Endothelial cell of umbilical vein (primary cell): ENCODE measurements around the gene PLP2. TPM values are rescaled to one million over a fixed set of nuclear protein-coding genes. Genes with fewer than 3 reads are reported as not detected.

Experiments
- BruUV-seq: library from RNA; stranded (reverse); fragments of 400-500 nt; replicated peaks from 2 replicates; lab custom pipeline; 2021; lab: Mats Ljungman, UMichigan
- CTCF ChIA-PET: fragments of 300-600, 350-600 bp; sonication (Branson Sonifier 250); formaldehyde crosslinking; loops from one replicate; lab custom pipeline; 2021; ENCODE audit warnings: antibody characterized with exemption, inconsistent platforms; lab: Charles Lee
- POLR2A ChIA-PET: fragments of 300-600, 350-600 bp; sonication (Branson Sonifier 250); formaldehyde crosslinking; loops from one replicate; lab custom pipeline; 2021; ENCODE audit warnings: antibody characterized with exemption, inconsistent platforms; lab: Charles Lee
- DNase-seq: peaks from one replicate; pipeline ENCODE4 v3.0.0-alpha.2; 2011; ENCODE audit warnings: low read depth, low spot score
- FAIRE-seq: peaks from 2 replicates; lab custom pipeline; 2011; peaks lifted over from hg19 to GRCh38; lab: Jason Lieb, UNC
- H2AFZ ChIP-seq: 2 replicates; pipeline ENCODE4 v1.6.0; 2012; ENCODE audit warnings: low read depth, low read length, control low read depth, inconsistent platforms
- H3K27ac ChIP-seq: 2 replicates; pipeline ENCODE4 v1.5.1; 2011; ENCODE audit warnings: low read depth, mild to moderate bottlenecking, control low read depth, low read length, moderate library complexity; ENCODE audit not compliant: insufficient read depth
- H3K27me3 ChIP-seq, 2 experiments: 2 replicates each; pipeline versions ENCODE4 v1.6.0 to v1.6.1; 2011; ENCODE audit warnings: low read length in 2 of 2, mixed read lengths in 1 of 2; ENCODE audit not compliant: control insufficient read depth in 2 of 2, insufficient read depth in 2 of 2
- H3K36me3 ChIP-seq, 2 experiments: 2 replicates in 1 of 2; 3 replicates in 1 of 2; pipeline ENCODE4 v1.5.1; 2011; ENCODE audit warnings: low read length in 2 of 2, mild to moderate bottlenecking in 1 of 2, moderate library complexity in 1 of 2; ENCODE audit not compliant: control insufficient read depth in 2 of 2, insufficient read depth in 2 of 2; ENCODE audit errors: extremely low read depth in 1 of 2
- H3K4me1 ChIP-seq: 3 replicates; pipeline ENCODE4 v1.5.1; 2011; ENCODE audit warnings: mild to moderate bottlenecking, low read length; ENCODE audit not compliant: control insufficient read depth, insufficient read depth; ENCODE audit errors: extremely low read depth
- H3K4me2 ChIP-seq: 2 replicates; pipeline ENCODE4 v1.6.1; 2011; ENCODE audit warnings: low read length, control low read depth, mixed read lengths; ENCODE audit not compliant: insufficient read depth
- H3K4me3 ChIP-seq, 3 experiments: fragments of 200-600 bp in 1 of 3; sonication (generic), shearing (Covaris generic) in 1 of 3; replicated peaks in 1 of 3; 2 replicates each; pipeline ENCODE4 v1.5.1; 2011 to 2016; ENCODE audit warnings: control low read depth in 3 of 3, low read length in 3 of 3, mild to moderate bottlenecking in 2 of 3, inconsistent platforms in 1 of 3, low read depth in 1 of 3, moderate library complexity in 1 of 3; ENCODE audit not compliant: insufficient read depth in 1 of 3
- H3K79me2 ChIP-seq: 2 replicates; pipeline ENCODE4 v1.6.0; 2012; ENCODE audit warnings: low read length, inconsistent platforms; ENCODE audit not compliant: control insufficient read depth, insufficient read depth
- H3K9ac ChIP-seq: replicated peaks from 2 replicates; pipeline ENCODE3; 2011; ENCODE audit warnings: low read length, control low read depth; ENCODE audit not compliant: insufficient read depth; ENCODE audit errors: extremely low read depth
- H3K9me1 ChIP-seq: replicated peaks from 3 replicates; pipeline ENCODE4 v1.6.0; 2011; ENCODE audit warnings: mild to moderate bottlenecking, low read length; ENCODE audit not compliant: control insufficient read depth, insufficient read depth; ENCODE audit errors: extremely low read depth
- H3K9me3 ChIP-seq: replicated peaks from 2 replicates; pipeline ENCODE4 v1.5.1; 2012; ENCODE audit warnings: low read length, inconsistent platforms; ENCODE audit not compliant: control insufficient read depth, insufficient read depth
- H4K20me1 ChIP-seq: replicated peaks from 2 replicates; pipeline ENCODE3; 2011; ENCODE audit warnings: mild to moderate bottlenecking, low read length; ENCODE audit not compliant: control insufficient read depth, insufficient read depth; ENCODE audit errors: extremely low read depth
- FOS ChIP-seq: IDR thresholded peaks from 2 replicates; pipeline ENCODE4 v1.6.1; 2011; ENCODE audit warnings: mild to moderate bottlenecking, low read length, moderate library complexity, borderline replicate concordance; ENCODE audit not compliant: insufficient read depth
- MYC ChIP-seq: IDR thresholded peaks from one replicate; pipeline ENCODE4 v1.6.1; 2011; ENCODE audit warnings: mild to moderate bottlenecking, low read depth, low read length
- POLR2A ChIP-seq: IDR thresholded peaks from 2 replicates; pipeline ENCODE4 v1.6.1; 2012; ENCODE audit warnings: low read depth, mild to moderate bottlenecking, control low read depth, low read length
- dilution Hi-C: fragments of 300-500 bp; cut with MboI; formaldehyde crosslinking; loops from one replicate; pipeline ENCODE4 v1.15.0; 2019; ENCODE audit warnings: low sequenced_read_pairs; ENCODE audit not compliant: extremely low pct_ligation_motif_present
- intact Hi-C: fragments of 100-400 bp; cut with micrococcal nuclease; formaldehyde crosslinking; loops from one replicate; pipeline ENCODE4 v1.10.0; 2022
- polyA plus RNA-seq, 4 experiments: library from polyadenylated mRNA; depleted of rRNA in 3 of 4; stranded (reverse) in 3 of 4; unstranded in 1 of 4; fragments of >200 nt; gene quantifications; 2 replicates each; pipeline versions ENCODE4 v1.2.1 to v1.2.3, GENCODE V29; 2011 to 2012; ENCODE audit warnings: missing spikeins in 1 of 4
- total RNA-seq: library from RNA; stranded (reverse); gene quantifications from 2 replicates; pipeline ENCODE4 v1.2.3, GENCODE V29; 2021

PLP2 gene
- total and polyA plus RNA-seq, 2 donors (not counting 3 experiments of a cell fraction or from before 2014, with no cell fraction given): 153 to 277 TPM

DNA sequence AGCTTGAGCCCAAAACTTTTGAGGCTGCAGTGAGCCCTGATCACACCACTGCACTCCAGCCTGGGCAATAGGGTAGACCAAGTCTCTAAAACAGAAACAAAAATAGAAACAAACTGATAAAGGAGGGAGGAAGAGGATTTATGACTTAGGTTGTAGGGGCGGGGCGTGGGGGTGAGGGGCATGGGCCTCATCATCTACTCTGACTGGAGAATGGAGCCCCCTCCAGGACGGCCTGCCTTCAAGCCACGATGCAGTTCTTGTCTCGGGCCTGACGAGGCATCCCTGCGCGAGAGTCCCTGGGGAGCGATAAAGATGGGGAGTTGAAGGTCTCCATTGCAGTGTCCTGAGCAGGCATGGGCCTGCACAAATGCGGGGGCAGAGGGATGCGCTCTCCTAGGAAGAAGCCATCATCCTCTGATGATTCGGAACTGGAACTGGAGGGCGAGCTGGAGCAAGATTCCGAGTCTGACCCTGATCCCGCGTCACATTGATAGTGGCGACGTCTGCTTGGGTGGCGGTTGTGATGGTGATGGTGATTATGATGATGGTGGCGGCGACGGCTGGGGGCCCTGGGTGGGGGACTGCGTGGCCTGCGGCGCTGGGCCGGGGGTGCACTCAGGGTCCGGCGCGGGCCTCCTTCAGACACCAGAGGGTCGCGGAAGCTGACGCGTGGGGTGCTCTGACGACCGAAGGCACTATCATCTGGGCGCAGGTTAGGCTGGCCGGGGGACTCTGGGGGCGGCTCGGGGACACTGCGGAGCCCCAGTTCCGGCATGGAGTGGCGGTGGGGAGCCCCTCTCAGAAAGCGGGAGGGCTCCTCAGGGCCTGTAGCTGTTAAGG lies 4.0 kb downstream of the PLP2 start:
- Histone ChIP-seq H3K79me2 (peaks cover 25% of the 10 kb centered on the region), H3K9me3 (no peaks in the 10 kb centered on the region), H3K9me1 (no peaks in the 10 kb centered on the region), H2AFZ (no peak overlapping the region), H3K4me1 (peaks cover 9% of the 10 kb centered on the region), H3K27me3 (no peaks in the 10 kb centered on the region), H3K9ac (no peak overlapping the region), H3K36me3 (peaks cover 0 to 4% of the 10 kb centered on the region in 2 experiments), H3K4me3 (no peak overlapping the region), H3K4me2 (no peak overlapping the region), H4K20me1 (no peaks in the 10 kb centered on the region), H3K27ac (no peak overlapping the region)
- TF ChIP-seq FOS (no peak), POLR2A (no peak), MYC (no peak)
- DNase-seq (no peak), FAIRE-seq (no peak)
- dilution Hi-C loops (no loop called here), intact Hi-C loops (no loop called here)
- ChIA-PET CTCF (interaction anchor here (0.6 kb wide), 1 partner anchor 8 kb away, joined by 3 read pairs; no protein-coding TSS in a partner anchor), POLR2A (no interaction called here)
- no TSS peak for BruUV-seq

DNA sequence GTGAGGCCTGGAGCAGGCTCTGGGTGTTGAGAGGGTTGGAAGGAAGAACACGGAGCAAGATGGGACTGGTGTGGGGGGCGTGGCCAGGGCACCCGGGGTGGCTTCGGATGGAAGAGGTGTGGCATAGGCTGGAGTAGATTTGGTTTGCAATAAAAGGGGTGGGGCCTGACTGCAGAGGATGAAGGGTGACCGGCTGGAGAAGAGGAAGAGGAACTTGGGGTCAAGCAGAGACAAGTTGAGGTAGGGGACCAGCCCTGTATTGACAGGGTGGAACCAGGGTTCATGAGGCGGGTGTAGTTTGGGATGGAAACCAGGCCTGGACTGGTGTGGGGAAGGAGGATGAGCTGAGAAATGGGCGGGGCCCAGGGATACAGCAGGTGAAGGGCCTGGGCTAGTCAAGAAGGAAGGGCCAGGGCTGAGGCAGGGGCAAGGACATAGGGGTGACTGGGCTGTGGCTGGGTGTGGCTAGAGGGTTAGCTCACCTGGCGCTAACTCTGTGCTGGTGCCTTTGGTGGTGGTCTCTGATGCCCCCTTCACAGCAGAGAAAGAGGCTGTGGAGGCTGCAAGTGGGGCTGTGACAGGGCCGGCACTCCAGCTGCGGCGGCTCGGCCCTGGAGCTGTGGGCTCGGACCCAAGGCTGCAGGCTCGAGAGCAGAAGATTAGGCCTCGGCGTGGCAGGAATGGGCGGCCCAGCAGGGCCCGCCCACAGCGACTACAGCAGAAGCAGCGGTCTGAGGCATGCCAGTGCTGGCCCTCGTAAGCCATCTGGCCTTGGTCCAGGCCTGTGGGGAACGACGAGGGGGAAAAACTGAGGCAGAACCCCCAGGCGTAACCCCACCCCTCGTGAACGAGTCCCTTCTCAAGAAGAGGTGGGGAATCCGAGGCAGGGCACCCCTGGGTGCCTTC lies 5.0 kb downstream of the PLP2 start:
- no peaks in the 10 kb centered on the region for H3K27me3 ChIP-seq
- no peaks in the 10 kb centered on the region for H3K9me1 ChIP-seq
- ChIA-PET CTCF (interaction anchor here (0.6 kb wide), 1 partner anchor 9 kb away, joined by 3 read pairs; no protein-coding TSS in a partner anchor), POLR2A (no interaction called here)
- intact Hi-C loops (no loop called here), dilution Hi-C loops (no loop called here)
- no peak overlapping the region for H3K4me3 ChIP-seq
- TF ChIP-seq POLR2A (peak; percentile 20), MYC (no peak)
- no peaks in the 10 kb centered on the region for H3K9me3 ChIP-seq
- no peak for FAIRE-seq
- no peak overlapping the region for H2AFZ ChIP-seq
- H3K4me2 ChIP-seq: no peak overlapping the region
- BruUV-seq: no TSS peak
- DNase-seq: no peak
- H3K4me1 ChIP-seq: peaks cover 9% of the 10 kb centered on the region
- H3K79me2 ChIP-seq: peaks cover 25% of the 10 kb centered on the region
- H4K20me1 ChIP-seq: no peaks in the 10 kb centered on the region
- no peak overlapping the region for H3K9ac ChIP-seq
- no peak overlapping the region for H3K27ac ChIP-seq
- H3K36me3 ChIP-seq: peaks cover 0 to 4% of the 10 kb centered on the region in 2 experiments
